ENCODE results near the gene ARF3.
A peak's percentile ranks its signal among the peaks of the same experiment; 100 is the strongest.
"Not testable (repeated sequence)": the region's sequence is repeated elsewhere in the genome, so short reads cannot be mapped to it uniquely, and the experiment has no call there.

The ARF3 gene

DNA sequence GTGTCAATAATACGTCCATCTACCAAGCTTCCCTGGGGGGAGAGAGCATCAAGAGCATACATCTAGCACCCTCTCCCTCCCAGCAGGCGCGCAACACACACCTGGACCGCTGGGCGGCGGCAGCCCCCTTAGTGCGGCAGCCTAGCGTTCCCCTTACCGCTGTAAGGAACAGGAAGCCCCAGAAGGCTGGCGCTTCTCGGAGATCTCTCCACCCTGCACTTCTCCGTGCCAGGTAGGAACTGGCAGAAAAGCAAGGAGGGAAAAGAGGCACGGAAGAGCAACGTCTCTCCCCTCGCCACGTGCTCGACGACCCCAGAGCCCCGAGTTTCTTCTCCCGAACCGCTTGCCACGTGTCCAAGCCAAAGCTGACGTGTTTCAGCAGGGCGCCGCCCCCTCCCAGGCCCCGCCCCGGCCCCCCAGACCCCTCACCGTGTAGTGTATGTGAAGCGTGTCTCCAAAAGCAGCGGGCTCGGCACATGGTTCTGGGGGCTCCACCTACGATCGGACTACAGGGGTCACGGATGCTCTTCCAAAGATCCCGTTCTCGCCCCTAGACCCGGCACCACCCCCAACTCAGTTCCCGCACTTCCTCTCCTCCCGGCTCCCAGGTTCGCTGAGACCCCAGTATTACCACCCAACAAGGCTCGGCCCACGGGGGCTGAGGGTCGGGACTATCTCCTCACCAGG, 32.5 kb downstream of the ARF3 start:
- peak; percentile 60 to 64 for DNase-seq

DNA sequence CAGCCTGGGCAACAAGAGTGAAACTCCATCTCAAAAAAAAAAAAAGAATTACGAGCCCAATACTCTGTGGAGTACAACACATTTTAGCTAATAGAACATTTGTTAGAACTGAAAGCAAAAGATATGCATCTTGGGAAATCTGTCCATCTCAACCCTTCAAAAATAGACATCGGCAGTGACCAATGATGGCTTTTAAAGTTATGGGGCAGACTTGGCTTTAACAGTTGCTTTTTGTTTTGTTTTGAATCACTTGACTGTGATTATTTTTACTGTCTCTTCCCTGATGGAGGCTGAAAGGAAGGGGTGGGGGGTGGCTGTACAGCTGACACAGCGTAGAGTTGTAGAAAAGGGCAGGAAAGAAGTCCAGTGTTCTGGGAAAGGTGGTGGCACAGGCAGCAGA, 34.2 kb downstream of the ARF3 start:
- no peak for DNase-seq

DNA sequence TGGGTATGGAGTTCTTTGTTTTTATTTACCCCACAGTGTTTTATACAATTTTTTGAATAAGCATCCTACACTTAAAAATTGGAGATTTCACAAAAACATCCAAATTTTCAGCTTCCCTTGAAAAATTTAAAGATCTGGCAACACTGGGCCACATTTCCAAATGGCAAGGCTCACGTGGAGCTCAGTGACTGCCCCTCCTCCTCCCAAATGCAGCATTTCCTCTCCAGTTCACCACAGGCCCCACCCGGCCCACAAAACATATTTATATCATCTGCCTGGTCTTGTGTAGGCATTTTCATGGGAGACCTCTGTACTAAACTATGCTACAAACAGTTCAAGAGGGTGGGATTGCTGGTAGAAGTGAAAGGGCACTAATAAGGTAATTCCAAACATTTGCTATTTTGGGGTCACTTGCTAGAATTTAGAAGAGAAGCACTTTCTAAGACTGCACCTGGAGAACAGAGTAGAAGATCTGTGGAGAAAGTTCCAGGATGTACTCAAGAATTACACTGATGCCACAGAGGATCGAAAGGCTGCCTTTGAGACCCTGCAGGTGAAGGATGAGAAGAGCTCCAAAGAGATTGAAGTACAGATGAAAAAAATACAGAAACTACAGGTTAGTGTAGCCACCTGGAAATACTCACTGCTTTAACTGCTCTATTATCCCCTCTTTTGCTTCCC, 39.3 kb downstream of the ARF3 start:
- peak; percentile 39 to 41 for DNase-seq

DNA sequence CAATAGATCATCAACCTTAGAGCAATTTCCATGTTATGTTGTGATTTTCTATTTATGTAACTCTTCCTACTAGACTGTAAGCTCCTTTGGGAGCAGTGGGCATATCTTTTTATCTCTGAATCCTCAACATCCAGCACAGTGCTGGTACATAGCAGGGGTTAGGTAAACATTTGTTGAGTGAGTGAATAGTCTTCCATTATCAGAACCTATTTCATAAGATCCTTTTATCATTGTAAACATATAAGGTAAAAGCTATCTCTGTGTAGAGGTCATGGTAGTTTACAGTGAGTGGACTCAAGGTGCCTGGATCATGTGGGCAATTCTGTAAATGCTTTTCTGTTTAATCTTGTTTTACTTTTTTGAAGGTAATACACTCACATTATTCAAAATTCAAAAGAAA, 47.1 kb downstream of the ARF3 start:
- no peak for DNase-seq

DNA sequence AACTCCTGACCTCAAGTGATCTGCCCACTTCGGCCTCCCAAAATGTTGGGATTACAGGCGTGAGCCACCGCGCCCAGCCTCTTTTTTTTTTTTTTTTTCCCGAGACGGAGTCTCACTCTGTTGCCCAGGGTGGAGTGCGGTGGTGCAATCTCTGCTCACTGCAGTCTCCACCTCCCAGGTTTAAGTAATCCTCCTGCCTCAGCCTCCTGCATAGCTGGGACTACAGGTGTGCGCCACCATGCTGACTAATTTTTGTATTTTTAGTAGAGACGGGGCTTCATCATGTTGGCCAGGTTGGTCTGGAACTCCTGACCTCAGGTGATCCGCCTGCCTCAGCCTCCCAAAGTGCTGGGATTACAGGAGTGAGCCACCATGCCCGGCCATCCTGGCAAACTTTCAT, 47.6 kb downstream of the ARF3 start:
- not testable (repeated sequence) for DNase-seq

DNA sequence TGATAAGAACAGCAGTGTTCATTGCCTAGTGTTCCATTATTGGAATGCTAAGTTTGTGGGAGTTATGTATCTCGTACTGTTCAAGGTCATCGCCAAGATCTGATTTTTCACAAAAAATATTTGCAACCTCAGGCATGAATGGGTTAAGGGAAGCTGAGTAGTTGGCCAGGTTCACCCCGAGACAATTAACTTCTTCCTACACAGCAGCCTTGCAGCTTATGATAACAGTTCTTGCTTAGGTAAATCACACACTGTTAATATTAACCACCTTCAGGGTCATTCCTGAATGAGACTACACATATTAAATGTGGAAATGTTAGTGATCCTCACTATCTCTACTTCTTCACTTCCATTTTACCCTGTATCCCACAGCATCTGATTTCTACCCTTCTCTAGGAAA, 50.0 kb downstream of the ARF3 start:
- no peak for DNase-seq

DNA sequence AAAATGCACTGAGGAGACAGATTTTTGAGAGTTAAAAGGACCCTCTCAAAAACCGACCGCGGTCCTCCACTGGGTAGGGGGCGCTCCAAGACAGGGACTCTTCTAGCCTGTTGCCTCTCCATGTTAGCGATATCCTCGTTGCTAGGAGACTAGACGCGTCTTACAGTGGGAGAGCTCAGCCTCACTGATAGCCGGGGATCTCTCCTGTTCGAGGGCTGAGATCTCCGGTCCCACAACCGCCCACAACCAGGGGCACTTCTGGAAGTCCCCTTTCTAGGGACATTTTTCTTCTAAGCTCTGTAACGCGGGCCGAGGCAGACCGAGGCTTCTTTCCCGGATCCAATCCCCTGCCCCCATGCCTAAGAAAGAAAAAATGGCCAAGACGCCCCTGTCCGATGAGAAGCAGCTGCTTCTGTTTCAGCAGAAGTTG, 53.3 kb downstream of the ARF3 start:
- peak; percentile 91 to 97 for DNase-seq

DNA sequence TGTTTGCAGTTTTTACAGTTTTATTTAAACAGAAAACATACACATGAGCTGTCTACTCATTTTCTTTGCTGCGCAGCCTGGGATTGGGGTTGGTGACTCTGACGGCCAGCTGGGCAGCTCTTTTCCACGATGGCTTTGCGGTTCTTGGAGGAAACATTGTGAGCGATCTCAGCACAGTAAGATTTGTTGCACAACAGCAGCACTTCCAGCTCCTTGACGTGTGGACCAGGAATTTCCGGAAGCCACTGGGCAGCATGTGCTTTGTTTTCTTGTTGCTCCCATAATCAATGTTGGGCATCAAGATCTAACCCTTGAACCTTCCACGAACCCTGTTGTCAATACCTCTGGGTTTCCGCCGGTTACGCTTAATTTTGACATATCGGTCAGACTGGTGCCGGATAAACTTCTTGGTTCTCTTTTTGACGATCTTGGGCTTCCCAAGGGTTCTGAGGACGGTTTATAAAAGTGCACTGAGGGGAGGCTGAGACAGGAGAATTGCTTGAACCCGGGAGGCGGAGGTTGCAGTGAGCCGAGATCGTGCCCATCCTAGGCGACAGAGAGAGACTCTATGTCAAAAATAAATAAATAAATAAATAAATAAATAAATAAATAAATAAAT, 53.8 kb downstream of the ARF3 start:
- no peak for DNase-seq

DNA sequence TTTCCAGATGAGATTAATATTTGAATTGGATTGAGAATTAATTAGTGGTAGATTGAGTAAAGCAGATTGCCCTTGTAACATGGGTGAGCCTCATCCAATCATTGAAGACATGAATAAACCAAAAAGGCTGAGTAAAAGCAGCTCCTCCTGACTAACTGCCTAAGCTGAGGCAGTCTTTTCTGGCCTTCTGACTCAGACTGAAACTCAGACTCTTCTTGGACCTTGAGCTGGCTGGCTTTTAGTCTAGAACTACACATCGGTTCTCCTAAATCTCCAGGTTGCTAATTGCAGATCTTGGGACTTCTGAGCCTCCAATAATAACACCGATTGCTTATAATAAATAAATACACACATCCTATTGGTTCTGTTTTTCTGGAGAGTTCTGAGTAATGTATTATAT, 56.0 kb downstream of the ARF3 start:
- no peak for DNase-seq

DNA sequence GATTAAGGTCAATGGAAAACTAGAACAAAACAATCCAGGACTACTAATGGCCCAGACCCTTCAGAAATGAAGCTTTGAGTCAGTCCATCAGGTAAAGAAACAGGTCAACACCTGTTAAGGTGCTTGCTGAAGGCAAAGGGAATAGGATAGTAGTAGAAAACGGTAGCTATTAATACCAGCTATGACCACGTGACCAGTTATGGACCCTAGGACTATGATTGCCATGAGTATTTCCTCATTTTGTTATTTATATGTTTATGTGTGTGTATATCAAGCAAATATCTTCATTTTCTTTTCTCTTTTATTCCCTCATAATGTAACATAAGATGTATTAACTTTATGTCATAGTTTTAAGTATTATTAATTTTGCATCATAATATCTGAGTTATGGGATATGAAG, 57.6 kb downstream of the ARF3 start:
- DNase-seq: no peak

DNA sequence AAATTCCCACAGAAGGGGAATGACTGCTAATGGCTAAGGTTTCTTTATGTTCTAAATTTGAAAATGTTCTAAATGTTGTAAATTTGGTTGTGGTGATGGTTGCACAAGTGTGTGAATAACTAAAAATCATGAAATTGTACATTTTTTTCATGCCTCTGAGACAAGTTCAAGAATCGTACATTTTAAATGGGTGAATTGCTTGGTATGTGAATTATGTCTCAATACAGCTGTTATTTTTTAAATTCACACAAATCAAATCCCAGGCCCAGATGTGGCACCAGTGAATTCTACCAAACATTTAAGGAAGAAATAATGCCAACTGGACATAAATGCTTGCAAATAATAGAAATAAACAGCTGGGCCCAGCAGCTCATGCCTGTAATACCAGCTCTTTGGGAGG, 63.0 kb downstream of the ARF3 start:
- no peak for DNase-seq

DNA sequence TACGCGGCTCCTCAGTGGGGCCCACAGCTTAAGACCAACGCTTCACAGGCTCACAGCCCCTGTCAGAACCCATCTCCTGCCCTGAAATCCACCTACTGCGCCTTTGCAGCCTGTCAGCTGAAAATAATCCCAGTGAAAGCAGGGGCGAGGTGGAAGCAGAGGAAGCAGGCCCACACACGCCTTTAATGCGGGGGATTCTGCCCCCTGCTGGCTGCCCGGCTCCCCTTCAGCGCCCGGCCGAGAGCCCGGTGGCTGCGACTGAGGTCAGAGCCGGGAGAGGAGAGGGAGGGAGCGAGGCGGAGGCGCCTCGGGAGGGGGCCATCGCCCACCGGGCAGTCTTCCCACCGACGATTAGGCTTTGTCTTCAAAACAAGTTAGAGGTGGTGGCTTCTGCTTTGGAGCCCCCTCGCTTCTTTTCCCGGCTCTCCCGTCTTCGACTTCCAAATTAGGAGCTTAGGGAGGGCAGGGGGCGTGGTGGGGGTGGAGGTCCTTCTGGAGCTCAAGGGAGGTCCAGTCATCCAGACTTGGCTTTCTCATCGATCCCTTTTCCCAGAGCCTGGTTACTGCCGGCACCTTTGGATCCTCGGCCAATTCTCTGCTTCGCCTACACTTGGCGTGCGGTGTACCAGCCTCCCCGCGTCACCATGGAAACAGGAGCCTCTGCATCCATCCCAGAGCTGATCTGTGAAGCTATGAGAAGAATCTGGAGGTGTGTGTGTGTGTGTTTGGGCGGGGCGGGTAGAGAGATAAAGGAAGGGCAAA, 66.4 kb downstream of the ARF3 start:
- peak; percentile 68 to 69 for DNase-seq

DNA sequence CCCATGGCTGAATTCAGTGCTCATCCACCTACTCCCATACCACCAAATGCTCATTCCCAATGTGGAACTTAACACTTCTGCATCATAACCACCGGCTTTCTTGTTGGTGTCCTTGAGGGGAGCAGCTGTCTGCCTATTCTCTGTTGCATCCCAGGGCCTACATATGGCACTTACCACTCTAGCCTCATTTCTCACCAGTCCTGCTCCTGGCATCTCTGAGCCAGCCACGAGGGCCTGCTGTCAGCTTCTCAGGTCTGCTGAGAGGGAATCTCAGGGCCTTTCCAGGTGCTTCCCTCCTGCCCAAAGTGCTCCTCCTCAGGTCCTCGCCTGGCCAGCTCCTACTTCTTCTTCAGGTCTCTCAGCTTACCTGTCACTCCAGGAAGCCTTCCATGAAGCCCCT, 67.6 kb downstream of the ARF3 start:
- DNase-seq: no peak
